ENCODE data around the gene HMOX1.

DNA sequence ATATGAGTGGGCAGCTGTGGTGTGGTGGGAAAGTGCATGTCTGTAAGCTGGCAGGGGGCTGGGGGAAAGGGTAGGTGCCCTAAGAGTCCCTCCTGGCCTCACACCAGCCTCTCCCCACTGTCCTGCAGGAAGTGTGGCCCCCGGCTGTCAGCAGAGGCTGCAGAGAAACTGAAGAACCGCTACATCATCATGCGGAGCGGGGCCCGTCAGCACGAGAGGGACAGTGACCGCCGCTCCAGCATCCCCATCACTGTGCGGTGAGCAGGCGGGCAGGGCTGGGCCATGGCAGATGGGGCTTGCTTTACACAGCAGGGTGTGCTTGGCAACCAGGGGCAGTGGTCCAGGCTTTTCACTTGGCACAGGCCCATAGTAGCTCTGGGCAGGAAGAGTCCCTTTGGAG is 38.9 kb downstream of the HMOX1 start:
- TF ChIP-seq, protein P1, sequence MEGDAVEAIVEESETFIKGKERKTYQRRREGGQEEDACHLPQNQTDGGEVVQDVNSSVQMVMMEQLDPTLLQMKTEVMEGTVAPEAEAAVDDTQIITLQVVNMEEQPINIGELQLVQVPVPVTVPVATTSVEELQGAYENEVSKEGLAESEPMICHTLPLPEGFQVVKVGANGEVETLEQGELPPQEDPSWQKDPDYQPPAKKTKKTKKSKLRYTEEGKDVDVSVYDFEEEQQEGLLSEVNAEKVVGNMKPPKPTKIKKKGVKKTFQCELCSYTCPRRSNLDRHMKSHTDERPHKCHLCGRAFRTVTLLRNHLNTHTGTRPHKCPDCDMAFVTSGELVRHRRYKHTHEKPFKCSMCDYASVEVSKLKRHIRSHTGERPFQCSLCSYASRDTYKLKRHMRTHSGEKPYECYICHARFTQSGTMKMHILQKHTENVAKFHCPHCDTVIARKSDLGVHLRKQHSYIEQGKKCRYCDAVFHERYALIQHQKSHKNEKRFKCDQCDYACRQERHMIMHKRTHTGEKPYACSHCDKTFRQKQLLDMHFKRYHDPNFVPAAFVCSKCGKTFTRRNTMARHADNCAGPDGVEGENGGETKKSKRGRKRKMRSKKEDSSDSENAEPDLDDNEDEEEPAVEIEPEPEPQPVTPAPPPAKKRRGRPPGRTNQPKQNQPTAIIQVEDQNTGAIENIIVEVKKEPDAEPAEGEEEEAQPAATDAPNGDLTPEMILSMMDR (IDR thresholded peaks at IDR 0.05): no peak
- TF ChIP-seq POLR2AphosphoS5 (IDR thresholded peaks at IDR 0.05): no peak

Measured in suprapubic skin (tissue), 3 donors.